HFFc6 (cell line): ENCODE data around the gene AFF2. TPM values are rescaled to one million over a fixed set of nuclear protein-coding genes. Genes with fewer than 3 reads are reported as not detected.

Source experiments
- DNase-seq: peaks from one replicate; pipeline ENCODE4 v3.0.0-alpha.2; 2018
- H3K27ac Mint-ChIP-seq: 2 replicates; pipeline ENCODE4 v1.8.0; 2020; ENCODE audit warnings: mild to moderate bottlenecking, mixed read lengths
- H3K27me3 Mint-ChIP-seq: 2 replicates; pipeline ENCODE4 v1.8.0; 2021; ENCODE audit warnings: mild to moderate bottlenecking, moderate library complexity, mixed read lengths; ENCODE audit not compliant: insufficient read depth
- H3K36me3 Mint-ChIP-seq: 2 replicates; pipeline ENCODE4 v1.8.0; 2021; ENCODE audit warnings: low read depth, mixed read lengths
- H3K4me1 Mint-ChIP-seq: 2 replicates; pipeline ENCODE4 v1.8.0; 2020; ENCODE audit warnings: low read depth, mixed read lengths
- H3K4me3 Mint-ChIP-seq: 2 replicates; pipeline ENCODE4 v1.8.0; 2020; ENCODE audit warnings: mild to moderate bottlenecking, moderate library complexity, mixed read lengths
- H3K9me3 Mint-ChIP-seq: 2 replicates; pipeline ENCODE4 v1.8.0; 2020; ENCODE audit warnings: mild to moderate bottlenecking, mixed read lengths
- total RNA-seq, 6 experiments: library from RNA; stranded (reverse); fragmentation: NEBNext Ultra II Directional; extraction: Animal tissue kit (Norgen Biotek cat#: 25700); gene quantifications; 2 replicates in 1 of 6; 3 replicates in 5 of 6; pipeline ENCODE4 v1.2.3, GENCODE V29; 2021
- TF ChIP-seq, protein P1 (sequence below): fragments of 200-600 bp; sonication (generic); IDR thresholded peaks from 2 replicates; pipeline ENCODE4 v1.5.0; 2021; ENCODE audit warnings: antibody characterized with exemption, mild to moderate bottlenecking

Gene AFF2
- total RNA-seq, 6 experiments from 2014 or later: not detected

DNA sequence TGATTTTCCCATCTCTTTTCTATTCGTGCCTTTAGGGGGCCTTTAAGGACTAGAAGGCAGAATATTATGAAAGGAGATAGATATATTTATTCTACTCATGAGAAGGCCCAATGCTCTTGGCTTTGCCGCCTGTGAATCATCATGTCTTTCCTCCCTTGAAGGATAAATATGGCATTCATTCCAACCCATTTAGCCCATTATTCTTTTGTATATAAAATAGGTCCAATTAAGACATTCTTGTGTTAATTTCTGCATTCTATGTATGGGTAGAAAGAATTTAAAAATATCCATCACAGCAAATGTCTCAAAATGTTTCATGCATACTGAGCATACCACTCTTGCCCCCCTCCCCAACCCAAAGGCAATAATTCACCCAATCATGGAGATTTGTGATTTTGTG is 115.1 kb downstream of the AFF2 start:
- H3K4me1 Mint-ChIP-seq: no peaks in the 10 kb centered on the region
- TF ChIP-seq, protein P1, sequence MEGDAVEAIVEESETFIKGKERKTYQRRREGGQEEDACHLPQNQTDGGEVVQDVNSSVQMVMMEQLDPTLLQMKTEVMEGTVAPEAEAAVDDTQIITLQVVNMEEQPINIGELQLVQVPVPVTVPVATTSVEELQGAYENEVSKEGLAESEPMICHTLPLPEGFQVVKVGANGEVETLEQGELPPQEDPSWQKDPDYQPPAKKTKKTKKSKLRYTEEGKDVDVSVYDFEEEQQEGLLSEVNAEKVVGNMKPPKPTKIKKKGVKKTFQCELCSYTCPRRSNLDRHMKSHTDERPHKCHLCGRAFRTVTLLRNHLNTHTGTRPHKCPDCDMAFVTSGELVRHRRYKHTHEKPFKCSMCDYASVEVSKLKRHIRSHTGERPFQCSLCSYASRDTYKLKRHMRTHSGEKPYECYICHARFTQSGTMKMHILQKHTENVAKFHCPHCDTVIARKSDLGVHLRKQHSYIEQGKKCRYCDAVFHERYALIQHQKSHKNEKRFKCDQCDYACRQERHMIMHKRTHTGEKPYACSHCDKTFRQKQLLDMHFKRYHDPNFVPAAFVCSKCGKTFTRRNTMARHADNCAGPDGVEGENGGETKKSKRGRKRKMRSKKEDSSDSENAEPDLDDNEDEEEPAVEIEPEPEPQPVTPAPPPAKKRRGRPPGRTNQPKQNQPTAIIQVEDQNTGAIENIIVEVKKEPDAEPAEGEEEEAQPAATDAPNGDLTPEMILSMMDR: no peak
- H3K27me3 Mint-ChIP-seq: no peaks in the 10 kb centered on the region
- H3K9me3 Mint-ChIP-seq: peaks cover 4% of the 10 kb centered on the region; the same call in 1 of the 2 replicates
- H3K4me3 Mint-ChIP-seq: no peak overlapping the region
- no peak for DNase-seq
- no peaks in the 10 kb centered on the region for H3K36me3 Mint-ChIP-seq
- no peak overlapping the region for H3K27ac Mint-ChIP-seq

DNA sequence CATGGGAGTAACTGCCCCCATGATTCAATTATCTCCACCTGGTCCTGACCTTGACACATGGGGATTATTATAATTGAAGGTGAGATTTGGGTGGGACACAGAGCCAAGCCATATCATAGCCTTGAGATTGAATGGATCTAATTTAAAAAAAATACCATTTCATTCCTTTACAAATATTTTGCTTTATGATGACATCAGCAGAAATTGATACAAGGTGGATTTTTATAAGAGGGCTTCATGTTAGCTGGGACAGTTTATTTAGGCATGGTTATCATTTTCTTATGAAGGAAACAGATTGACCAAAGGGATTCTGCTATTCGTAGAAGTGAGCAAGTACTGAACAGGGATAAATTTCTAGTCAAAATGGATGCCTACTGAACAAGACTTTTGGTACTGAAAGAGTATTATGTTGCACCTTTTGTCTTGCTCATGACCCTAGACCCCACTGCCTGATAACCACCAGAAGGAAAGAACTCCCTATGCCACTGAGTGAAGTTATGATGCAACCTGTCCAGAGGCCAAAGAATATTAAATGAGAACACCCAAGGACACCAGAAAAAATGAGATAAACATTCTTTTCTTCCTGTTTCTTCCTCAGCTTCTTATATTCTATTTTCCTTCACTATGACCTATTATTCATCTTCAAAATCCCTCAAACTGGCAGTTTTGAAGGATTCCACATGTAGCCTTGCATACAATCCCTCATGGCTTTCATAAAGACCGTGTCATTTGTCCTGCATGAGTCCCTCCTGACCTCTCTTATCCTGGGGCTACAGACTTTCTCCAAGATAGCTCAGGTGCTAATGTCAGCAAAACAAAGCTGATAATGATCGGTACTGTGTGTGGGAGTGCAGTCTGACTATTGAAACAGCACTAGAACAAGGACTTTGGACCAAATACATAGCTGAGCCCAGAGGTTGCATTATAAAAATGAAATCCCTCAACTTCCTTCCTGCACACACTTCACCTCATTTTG is 118.3 kb downstream of the AFF2 start:
- Mint-ChIP-seq H3K9me3 (peaks cover under 1% of the 10 kb centered on the region; the same call in 1 of the 2 replicates), H3K36me3 (no peaks in the 10 kb centered on the region), H3K4me3 (no peak overlapping the region), H3K4me1 (no peaks in the 10 kb centered on the region), H3K27me3 (no peaks in the 10 kb centered on the region), H3K27ac (no peak overlapping the region)
- DNase-seq: no peak
- TF ChIP-seq, protein P1: no peak

DNA sequence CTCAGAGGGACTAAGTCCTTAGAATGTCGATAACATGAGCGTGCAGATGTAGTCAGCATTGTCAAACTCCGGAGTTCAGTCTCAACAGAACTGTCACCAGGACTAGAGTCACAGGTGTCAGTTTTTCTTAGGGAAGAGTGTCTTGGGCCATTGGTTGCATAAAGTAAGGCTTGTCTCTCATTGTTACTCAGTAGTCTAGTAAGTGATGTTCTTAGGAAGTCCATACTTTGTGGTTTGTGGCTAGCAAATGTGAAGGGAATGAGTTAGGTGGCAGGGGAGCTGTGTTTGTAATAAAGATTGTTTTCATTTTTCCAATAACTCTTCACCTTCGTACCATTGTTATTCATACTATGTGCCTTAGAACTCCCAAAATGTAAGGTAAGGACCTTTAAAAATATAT is 119.6 kb downstream of the AFF2 start:
- TF ChIP-seq, protein P1: no peak
- H3K4me1 Mint-ChIP-seq: no peaks in the 10 kb centered on the region
- no peak overlapping the region for H3K4me3 Mint-ChIP-seq
- H3K27ac Mint-ChIP-seq: no peak overlapping the region
- H3K9me3 Mint-ChIP-seq: no peaks in the 10 kb centered on the region
- no peaks in the 10 kb centered on the region for H3K36me3 Mint-ChIP-seq
- no peak for DNase-seq
- no peaks in the 10 kb centered on the region for H3K27me3 Mint-ChIP-seq

DNA sequence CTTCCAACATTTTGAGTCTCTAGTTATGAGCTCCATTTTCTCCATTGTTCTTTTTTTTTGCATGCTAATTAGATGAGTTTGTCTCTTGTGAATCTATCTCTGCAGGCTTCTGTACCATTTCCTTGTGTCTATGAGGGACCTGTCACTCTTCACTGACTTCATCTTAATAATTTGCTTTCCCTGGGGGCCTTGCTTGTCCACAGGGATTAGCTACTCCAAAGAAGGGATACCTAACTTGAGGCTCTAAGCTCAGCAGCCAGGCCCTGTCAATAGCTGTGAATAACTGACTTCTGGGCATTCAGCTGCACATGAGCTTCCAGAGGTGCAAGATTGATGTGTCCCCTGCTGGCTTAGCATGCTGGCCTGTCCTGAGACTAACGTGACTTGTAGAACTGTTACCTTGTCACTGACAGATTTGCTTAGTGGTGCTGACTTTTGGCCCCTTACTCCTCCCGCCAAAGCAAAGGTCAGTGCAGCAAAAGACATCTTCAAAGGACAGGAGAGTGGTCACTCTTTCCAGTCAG is 124.6 kb downstream of the AFF2 start:
- no peak overlapping the region for H3K27ac Mint-ChIP-seq
- no peaks in the 10 kb centered on the region; the same call in 1 of the 2 replicates for H3K36me3 Mint-ChIP-seq
- no peak for DNase-seq
- no peaks in the 10 kb centered on the region for H3K4me1 Mint-ChIP-seq
- H3K27me3 Mint-ChIP-seq: no peaks in the 10 kb centered on the region
- peaks cover 10% of the 10 kb centered on the region for H3K9me3 Mint-ChIP-seq
- TF ChIP-seq, protein P1: no peak
- H3K4me3 Mint-ChIP-seq: no peak overlapping the region

DNA sequence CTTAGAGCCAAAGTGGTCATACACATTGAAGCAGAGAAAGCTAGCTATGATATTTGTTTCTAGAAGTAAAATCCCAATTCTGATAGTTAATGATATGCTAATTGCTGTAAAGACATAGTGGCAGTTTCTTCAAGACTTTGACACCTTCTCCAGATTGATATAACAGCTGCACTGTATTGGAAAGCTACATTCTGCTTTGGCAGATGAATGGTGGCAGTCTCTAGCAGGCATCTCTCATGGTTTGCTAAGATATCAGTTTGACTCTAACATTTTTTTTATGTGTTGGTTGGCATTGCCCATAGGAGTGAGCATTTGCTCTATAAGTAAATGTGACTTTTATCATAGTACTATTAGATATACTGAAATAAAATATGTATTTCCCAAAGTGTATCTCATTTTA is 128.2 kb downstream of the AFF2 start:
- no peak for DNase-seq
- no peaks in the 10 kb centered on the region for H3K4me1 Mint-ChIP-seq
- no peaks in the 10 kb centered on the region for H3K27me3 Mint-ChIP-seq
- H3K36me3 Mint-ChIP-seq: no peaks in the 10 kb centered on the region; the same call in 1 of the 2 replicates
- H3K9me3 Mint-ChIP-seq: peaks cover 16% of the 10 kb centered on the region
- H3K27ac Mint-ChIP-seq: no peak overlapping the region
- H3K4me3 Mint-ChIP-seq: no peak overlapping the region
- TF ChIP-seq, protein P1: no peak
